Pancreas (tissue), 10 donors: ENCODE results near the gene ATG10. TPM values are rescaled to one million over a fixed set of nuclear protein-coding genes. Genes with fewer than 3 reads are reported as not detected.

Source experiments
- ATAC-seq, 4 donors: fragments of 200-7000 bp; cut with Tn5 transposase; one replicate each; pipeline versions ENCODE4 v1.8.0 to v1.9.1; 2020; ENCODE audit warnings: mild to moderate bottlenecking in 4 of 4, moderate library complexity in 4 of 4
- DNase-seq, 6 donors: peaks; one replicate each; pipeline ENCODE4 v3.0.0-alpha.2; 2020
- FAIRE-seq: peaks from 2 replicates; lab custom pipeline; 2012; peaks lifted over from hg19 to GRCh38; lab: Jason Lieb, UNC
- H3K27ac ChIP-seq, 4 donors: fragments of 200-600 bp; sonication (generic); 1 replicate in 3 of 4; 2 replicates in 1 of 4; pipeline versions ENCODE4 v1.5.0 to v1.8.0; 2020
- H3K27me3 ChIP-seq, 4 donors: fragments of 200-600 bp; one replicate each; pipeline ENCODE4 v1.8.0; 2021
- H3K36me3 ChIP-seq, 3 donors: fragments of 200-600 bp; sonication (generic) in 1 of 3; one replicate each; pipeline versions ENCODE4 v1.5.0 to v1.8.0; 2020 to 2021
- H3K4me1 ChIP-seq, 3 donors: fragments of 200-600 bp; one replicate each; pipeline ENCODE4 v1.8.0; 2021
- H3K4me3 ChIP-seq, 4 donors: fragments of 200-600 bp; sonication (generic) in 2 of 4; one replicate each; pipeline versions ENCODE4 v1.5.0 to v1.8.0; 2020 to 2021
- H3K9me3 ChIP-seq, 4 donors: fragments of 200-600 bp; one replicate each; pipeline ENCODE4 v1.8.0; 2021
- WGBS, 2 donors: extraction: QIAGEN DNeasy Blood & Tissue Kit; methylation state at CpG; one replicate each; pipeline ENCODE4 v1.1.7; 2013; 5-methylcytosine and 5-hydroxymethylcytosine counted together
- intact Hi-C, 3 donors: fragments of 100-400 bp; cut with DNase I; formaldehyde crosslinking; loops; one replicate each; pipeline versions ENCODE4 v1.11.1 to v1.14.2; 2022
- polyA plus RNA-seq, 2 donors: library from polyadenylated mRNA; stranded (reverse); fragments of 200-250 nt; gene quantifications; one replicate each; pipeline ENCODE4 v1.2.3, GENCODE V29; 2013
- total RNA-seq, 6 donors: library from RNA; stranded (reverse); fragmentation: NEBNext Ultra II Directional in 4 of 6; extraction: Animal tissue kit (Norgen Biotek cat#: 25700) in 4 of 6; gene quantifications; one replicate each; pipeline versions ENCODE4 v1.2.1 to v1.2.4, GENCODE V29; 2021 to 2023
- TF ChIP-seq, protein P1 (sequence below), 4 donors: fragments of 200-600 bp; sonication (generic) in 3 of 4; IDR thresholded peaks; one replicate each; pipeline versions ENCODE4 v1.5.0 to v1.8.0; 2021; ENCODE audit warnings: antibody characterized with exemption in 4 of 4
- donor health status: healthy with polysubstance abuse.
- donor health status: DM: no; HTN: no; CAD: no; lungs with moderate emphysema.
- donor health status: DM: no; HTN: no; CAD: no.
- donor health status: control.
- donor health status: control.
- donor health status: Bipolar disorder and iron deficiency.
- donor health status: DM: yes; HTN: yes; CAD: no.
- donor health status: DM: no; HTN: no; CAD: no.
- donor health status: DM: no; HTN: no; CAD: no.
- donor health status: DM: yes; HTN: yes; CAD: no.

ATG10 gene
- total and polyA plus RNA-seq, 8 donors = 3.3 to 5.2 (median 3.5) TPM

DNA sequence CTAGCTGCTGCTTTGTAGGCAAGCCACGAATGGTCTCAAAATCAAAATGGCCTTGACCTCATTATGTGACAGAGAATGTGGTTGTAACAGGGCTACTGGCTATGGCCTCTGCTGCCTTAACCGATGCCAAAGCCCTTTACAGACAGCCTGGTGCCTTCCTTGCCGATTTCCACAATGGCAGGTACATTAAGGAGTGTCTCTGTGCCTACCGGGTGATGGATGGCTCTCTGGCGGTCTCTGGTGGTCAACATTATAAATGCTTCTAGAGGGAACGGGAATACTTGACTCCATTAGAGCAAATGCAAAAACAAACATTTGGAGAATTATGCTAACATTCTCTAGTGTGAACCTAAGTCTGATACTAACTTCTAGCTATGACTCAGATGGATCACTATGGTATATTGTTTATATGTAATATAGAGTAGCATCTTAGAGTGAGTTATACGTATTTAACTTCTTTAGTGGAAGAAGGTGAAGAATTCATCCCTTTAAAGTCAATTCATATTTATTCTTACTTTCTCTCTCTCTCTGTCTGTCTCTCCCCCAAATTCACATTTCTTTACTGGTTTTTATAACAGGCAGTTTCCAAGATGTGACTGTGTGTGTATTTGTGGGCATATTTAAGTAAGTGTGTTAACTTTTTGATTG, 253.8 kb downstream of the ATG10 start:
- TF ChIP-seq, protein P1, sequence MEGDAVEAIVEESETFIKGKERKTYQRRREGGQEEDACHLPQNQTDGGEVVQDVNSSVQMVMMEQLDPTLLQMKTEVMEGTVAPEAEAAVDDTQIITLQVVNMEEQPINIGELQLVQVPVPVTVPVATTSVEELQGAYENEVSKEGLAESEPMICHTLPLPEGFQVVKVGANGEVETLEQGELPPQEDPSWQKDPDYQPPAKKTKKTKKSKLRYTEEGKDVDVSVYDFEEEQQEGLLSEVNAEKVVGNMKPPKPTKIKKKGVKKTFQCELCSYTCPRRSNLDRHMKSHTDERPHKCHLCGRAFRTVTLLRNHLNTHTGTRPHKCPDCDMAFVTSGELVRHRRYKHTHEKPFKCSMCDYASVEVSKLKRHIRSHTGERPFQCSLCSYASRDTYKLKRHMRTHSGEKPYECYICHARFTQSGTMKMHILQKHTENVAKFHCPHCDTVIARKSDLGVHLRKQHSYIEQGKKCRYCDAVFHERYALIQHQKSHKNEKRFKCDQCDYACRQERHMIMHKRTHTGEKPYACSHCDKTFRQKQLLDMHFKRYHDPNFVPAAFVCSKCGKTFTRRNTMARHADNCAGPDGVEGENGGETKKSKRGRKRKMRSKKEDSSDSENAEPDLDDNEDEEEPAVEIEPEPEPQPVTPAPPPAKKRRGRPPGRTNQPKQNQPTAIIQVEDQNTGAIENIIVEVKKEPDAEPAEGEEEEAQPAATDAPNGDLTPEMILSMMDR (IDR thresholded peaks at IDR 0.05) = peak; percentile 36 to 76 (median 71)
- Histone ChIP-seq H3K4me3 (no peak overlapping the region), H3K4me1 (no peaks in the 10 kb centered on the region), H3K27me3 (no peaks in the 10 kb centered on the region), H3K36me3 (no peaks in the 10 kb centered on the region), H3K9me3 (no peaks in the 10 kb centered on the region), H3K27ac (no peak overlapping the region)
- ATAC-seq (peak; percentile 82 to 99 (median 97)), FAIRE-seq (no peak), DNase-seq (peak in 5 of 6 donors; percentile 21 to 62 (median 41))
- 19 to 26% methylated on average over 7 of the region's 7 CpGs for WGBS, 2 donors
- intact Hi-C loops = no loop called here

DNA sequence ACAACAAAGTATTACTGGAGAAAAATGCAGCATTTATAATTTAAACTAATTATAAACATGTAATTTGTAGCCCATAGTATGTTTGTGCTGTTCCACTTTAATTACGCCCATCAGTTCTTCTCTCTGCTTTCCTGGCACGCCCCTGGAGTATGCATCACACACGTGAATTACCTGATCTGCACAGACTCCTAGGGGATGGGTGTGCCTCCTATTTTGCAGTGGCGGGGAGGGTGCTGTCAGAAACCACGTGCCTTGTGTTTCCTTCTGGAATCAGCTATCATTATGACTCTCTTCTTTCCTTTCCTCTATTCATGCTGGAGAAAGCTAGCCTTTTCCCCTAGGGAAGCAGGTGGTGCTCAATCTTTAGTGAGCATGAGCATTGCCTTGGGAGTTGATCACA, 263.1 kb downstream of the ATG10 start:
- intact Hi-C loops = no loop called here
- TF ChIP-seq, protein P1 (IDR thresholded peaks at IDR 0.05) = no peak
- H3K27me3 ChIP-seq = no peaks in the 10 kb centered on the region
- no peaks in the 10 kb centered on the region for H3K4me1 ChIP-seq
- 79 to 85% methylated on average over 5 of the region's 5 CpGs for WGBS, 2 donors
- no peaks in the 10 kb centered on the region for H3K36me3 ChIP-seq
- H3K4me3 ChIP-seq = no peak overlapping the region
- FAIRE-seq (no peak), DNase-seq (no peak), ATAC-seq (no peak)
- no peak overlapping the region for H3K27ac ChIP-seq
- H3K9me3 ChIP-seq = no peaks in the 10 kb centered on the region

DNA sequence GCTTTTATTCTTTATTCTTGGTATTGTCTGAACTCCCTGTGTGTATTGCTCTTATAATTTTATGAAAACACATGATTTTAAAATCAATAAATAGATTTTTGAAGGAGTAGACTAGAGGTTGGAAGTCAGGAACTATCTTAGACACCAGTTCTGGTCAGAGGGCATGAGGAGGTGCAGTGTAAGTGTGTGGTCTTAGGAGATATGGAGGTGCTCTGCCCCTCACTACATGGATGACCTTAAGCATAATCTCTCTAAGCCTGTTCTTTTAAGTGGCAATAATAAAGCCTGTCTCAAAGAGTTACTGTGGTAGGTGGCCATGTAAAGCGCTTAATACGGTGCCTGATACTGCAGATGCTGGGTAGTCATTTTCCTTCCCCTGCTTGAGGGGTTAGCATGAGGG, 272.3 kb downstream of the ATG10 start:
- no peaks in the 10 kb centered on the region for H3K36me3 ChIP-seq
- H3K27ac ChIP-seq = no peak overlapping the region
- intact Hi-C loops = no loop called here
- FAIRE-seq (no peak), ATAC-seq (no peak), DNase-seq (no peak)
- no peak overlapping the region for H3K4me3 ChIP-seq
- H3K9me3 ChIP-seq = no peaks in the 10 kb centered on the region
- H3K27me3 ChIP-seq = no peaks in the 10 kb centered on the region
- H3K4me1 ChIP-seq = no peaks in the 10 kb centered on the region
- TF ChIP-seq, protein P1 (IDR thresholded peaks at IDR 0.05) = no peak
- 97 to 98% methylated on average over 2 of the region's 2 CpGs for WGBS, 2 donors

DNA sequence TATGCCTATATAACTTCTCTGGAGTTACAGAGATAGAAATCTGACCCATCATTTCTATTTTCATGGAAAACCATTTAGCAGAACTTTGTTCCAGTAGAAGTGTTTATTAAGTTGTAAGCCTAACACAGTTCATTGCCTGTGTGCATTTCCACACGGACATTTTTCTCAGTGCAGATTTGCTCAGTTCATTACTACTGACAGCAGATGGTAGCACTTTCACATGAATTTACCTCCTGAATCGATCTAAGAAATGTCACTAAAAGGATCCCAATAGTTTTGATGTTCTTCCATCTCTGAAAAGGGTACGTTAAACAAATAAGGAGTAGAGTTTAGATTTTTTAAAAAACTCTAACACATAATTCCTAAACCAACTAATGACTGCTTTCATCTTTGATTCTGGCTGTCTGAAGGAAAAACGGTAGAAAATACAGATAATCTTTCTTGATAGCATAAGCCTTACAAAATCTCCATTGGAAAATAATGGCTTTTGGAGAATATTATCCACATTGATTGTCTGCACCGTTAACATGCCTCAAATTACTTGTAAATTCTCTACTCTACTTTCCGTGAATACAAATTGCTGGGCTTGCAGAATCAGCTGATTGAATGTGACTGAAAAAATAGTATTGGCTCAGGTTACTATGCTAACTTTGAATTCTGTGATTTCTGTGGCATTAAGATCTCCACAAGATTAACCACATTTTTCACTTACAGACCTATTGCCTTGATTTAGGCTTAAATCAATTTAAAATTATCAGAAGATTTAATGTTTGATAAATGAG, 273.2 kb downstream of the ATG10 start:
- H3K9me3 ChIP-seq = no peaks in the 10 kb centered on the region
- ATAC-seq (peak in 1 of 4 donors; percentile 52), DNase-seq (no peak), FAIRE-seq (no peak)
- no peak overlapping the region for H3K27ac ChIP-seq
- WGBS, 2 donors = 54 to 55% methylated on average over 6 of the region's 6 CpGs
- no peak overlapping the region for H3K4me3 ChIP-seq
- H3K27me3 ChIP-seq = no peaks in the 10 kb centered on the region
- no peaks in the 10 kb centered on the region for H3K4me1 ChIP-seq
- H3K36me3 ChIP-seq = no peaks in the 10 kb centered on the region
- intact Hi-C loops = no loop called here
- TF ChIP-seq, protein P1 (IDR thresholded peaks at IDR 0.05) = no peak
